NCI-H2029 treated with DMSO at 0.1 percent for 48 hours (cell line): ENCODE results near the gene SH3TC1.

ENCODE experiments used
- DNase-seq: peaks from one replicate; lab custom pipeline; 2025; lab: John Stamatoyannopoulos, UW

SH3TC1 gene

DNA sequence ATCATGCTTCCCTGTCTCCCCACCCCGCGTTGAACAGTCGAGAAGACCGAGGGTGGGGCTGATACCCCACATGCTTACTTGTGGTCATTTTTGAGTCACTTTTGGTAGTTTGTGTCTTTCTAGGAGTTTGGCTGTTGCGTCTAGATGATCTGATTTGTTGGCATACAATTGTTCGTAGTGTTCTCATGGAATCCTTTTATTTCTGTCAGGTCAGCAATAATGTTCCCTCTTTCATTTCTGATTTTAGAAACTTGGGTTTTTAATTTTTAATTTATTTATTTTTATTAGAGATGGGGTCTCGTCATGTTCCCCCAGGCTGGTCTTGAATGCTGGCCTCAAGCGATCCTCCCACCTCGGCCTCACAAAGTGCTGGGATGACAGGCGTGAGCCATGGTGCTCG is 30.9 kb downstream of the SH3TC1 start:
- DNase-seq = no peak

GRCh38 chr4:8230891-8231290 is 31.8 kb downstream of the SH3TC1 start:
- no peak for DNase-seq

GRCh38 chr4:8231551-8232049 is 32.5 kb downstream of the SH3TC1 start:
- no peak for DNase-seq

DNA sequence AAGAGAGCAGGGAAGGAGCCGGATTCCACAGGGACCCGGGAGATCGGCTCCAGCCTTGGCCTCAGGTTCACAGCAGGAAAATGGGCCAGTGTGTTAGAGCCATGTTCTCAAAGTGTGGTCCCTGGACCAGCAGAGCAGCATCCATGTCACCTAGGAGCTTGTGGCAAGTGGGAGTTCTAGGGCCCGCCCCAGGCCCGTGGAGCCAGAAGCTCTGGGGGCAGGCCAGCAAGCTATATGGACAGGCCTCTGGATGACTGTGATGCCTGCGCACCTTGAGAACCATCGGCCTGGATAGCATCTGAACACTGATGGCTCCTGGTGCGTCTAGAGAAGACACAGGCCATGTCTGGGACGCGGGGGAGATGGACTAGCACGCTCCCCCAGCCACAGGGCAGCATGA is 33.7 kb downstream of the SH3TC1 start:
- DNase-seq = no peak

- no peak for DNase-seq
These were observed 34.8 kb downstream of the SH3TC1 start for GRCh38 chr4:8233672-8234484.

DNA sequence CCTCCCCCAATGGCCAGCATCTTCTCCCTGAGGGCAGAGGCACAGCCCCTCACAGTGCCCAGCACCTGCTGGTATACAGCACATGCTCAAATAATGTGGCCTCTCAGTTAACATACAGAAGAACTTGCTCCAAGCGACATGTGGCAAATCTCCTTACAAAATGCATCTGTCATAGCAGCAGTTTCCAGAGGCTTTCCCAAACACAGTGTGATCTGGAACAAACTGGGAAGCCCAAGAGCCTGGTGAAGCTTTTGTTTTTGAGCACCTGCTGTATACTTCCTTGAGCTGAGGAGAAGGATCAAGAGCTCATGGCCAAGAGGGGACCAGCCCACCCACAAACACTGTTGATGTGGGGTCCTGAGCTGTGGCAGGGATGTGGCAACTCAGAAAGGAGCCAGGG is 35.6 kb downstream of the SH3TC1 start:
- no peak for DNase-seq

DNA sequence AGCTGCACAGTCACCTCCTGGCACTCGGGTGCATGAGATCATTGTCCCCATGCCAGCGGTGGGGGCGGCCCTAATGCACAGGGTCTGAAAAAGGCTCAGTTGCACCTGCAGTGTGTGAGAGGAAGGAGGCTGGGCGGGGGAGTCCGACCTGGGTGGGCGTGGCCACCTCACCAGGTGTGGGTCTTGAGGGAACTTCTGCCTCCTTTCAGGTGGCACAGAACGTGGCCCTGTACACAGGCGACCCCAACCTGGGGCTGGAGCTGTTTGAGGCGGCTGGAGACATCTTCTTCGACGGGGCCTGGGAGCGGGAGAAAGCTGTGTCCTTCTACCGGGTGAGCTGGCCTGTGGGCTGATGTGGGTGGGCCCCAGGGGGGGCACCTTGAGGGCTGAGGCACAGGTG is 36.1 kb downstream of the SH3TC1 start:
- DNase-seq = peak; percentile 22

DNA sequence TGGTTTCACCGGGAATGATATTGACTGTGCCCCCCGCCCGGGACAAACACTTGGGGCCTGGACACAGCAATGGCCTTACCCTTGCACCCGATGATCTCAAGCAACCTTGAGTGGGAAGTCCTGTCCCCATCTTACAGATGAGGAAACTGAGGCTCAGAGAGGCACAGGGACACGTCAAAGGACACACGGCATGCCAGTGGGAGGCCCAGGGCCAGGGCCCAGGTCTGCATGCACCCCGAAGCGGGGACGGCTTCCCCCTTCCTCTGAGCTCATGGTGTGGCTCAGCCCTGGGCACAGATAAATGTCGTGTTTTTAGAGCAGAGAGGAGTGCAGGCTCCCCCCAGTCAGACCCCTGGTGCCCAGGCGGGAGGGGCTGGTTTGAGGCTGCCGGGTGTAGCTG is 36.6 kb downstream of the SH3TC1 start:
- DNase-seq = no peak

GRCh38 chr4:8236106-8236919 is 37.2 kb downstream of the SH3TC1 start:
- DNase-seq = no peak

DNA sequence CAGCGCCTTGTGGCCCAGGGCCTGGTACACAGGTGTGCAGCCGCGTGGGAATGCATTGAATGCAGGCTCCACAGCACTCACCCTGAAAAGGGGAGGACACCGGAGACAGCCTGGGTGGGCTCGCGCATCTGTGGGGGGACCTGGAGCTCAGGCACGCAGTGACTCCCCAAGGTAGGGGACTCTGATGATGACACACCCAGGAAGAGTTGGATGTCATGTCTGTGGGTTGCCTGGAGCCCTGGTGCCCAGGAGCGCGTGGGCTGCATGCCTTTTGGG is 37.8 kb downstream of the SH3TC1 start:
- DNase-seq = no peak

DNA sequence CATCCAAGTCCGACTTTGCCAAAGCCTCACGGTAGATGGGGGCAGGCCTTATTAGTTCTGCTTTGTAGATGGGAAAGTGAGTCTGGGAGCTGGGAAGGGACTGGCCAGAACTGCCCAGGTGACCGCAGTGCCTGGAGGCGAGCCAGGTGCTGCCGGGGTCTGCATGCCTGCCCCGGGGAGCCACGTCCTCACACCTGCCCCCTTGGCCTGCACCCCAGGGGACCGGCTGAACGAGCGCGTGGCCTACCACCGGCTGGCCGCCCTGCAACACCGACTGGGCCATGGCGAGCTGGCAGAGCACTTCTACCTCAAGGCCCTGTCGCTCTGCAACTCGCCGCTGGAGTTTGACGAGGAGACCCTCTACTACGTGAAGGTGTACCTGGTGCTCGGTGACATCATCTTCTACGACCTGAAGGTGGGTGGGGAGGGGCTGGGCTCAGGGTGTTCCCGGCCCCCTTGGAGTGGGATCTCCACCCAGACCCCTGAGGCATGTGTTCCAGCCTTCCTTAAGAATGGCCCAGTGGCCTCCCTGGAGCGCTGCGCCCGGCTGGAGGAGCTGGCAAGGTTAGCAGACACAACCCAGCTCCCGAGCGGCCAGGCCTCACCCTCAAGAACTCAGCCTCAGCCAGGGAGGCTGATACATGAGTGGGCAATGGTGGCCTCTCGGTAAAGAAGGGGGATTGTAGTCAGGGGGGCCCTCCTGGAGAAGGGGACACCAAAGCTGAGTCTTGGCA is 38.3 kb downstream of the SH3TC1 start:
- no peak for DNase-seq

DNA sequence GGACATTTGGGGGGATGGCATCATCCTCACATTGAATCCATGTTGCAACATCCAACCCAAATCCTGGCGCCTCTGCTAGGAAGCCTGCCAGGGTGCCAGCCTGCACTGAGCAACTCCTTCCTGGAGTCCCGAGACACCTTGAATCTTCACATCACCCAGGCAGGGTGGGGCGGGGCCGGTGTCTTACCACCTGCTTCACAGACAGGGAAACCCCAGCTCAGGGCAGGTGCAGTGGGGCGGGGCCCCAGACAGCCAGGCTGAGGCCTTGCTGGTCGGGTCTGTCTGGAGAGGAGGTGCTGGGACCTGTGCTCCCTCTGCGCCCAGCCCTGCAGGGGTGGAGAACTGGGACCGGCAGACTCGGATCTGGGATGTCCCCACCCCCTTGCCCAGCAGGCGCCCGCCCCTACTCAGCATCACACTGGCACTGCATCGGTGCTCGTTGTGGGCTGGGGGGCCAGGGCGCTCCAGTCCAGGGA is 39.0 kb downstream of the SH3TC1 start:
- DNase-seq = no peak

DNA sequence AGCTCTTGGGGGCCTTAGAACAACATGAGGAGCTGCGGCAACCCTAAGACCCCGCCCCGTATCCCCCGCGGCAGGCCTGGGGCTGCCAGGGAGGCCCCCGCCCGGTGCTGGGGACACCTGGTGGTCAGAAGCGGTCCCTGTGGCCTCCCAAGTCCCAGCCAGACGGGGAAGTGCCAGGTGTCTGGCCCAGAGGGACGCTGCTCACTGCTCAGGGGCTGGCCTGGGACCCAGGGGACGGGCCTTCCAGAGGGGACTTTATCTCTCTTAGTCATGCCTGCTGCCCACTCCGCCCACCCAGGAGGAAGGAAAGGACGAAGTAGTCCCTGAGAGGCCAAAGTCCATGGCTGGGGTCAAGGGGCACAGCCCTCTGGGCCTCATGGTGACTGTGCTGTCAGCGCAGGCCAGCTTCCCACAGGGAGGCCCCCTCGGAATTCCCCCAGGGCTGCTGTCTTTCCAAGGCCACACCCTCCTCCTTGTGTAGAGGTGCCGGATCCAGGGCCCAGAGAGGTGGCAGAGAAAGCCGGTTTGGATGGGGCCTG is 39.5 kb downstream of the SH3TC1 start:
- no peak for DNase-seq

DNA sequence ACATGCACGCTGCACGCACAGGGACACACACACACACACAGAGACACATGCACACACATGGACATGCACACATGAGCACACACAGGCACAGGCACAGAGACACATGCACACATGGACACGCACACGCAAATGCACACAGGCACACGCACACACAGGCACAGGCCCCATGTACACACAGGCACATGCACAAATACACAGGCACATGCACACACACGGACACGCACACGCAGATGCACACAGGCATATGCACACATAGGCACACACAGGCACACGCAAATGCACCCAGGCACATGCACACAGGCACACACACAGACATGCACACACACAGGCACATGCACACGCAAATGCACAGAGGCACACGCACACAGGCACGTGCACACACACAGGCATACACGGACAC is 40.1 kb downstream of the SH3TC1 start:
- no peak for DNase-seq

GRCh38 chr4:8239661-8240060 is 40.6 kb downstream of the SH3TC1 start:
- DNase-seq = no peak

- no peak for DNase-seq
These were observed 41.3 kb downstream of the SH3TC1 start for GRCh38 chr4:8240211-8241041.

- no peak for DNase-seq
These were observed 42.2 kb downstream of the SH3TC1 start for GRCh38 chr4:8241211-8241779.

GRCh38 chr4:8241895-8242696 is 43.0 kb downstream of the SH3TC1 start:
- no peak for DNase-seq

- no peak for DNase-seq
These were observed 43.9 kb downstream of the SH3TC1 start for GRCh38 chr4:8242782-8243560.
